GM18511 (cell line): ENCODE measurements around the gene SLC27A2.

Source experiments
- ATAC-seq: cut with Tn5 transposase; IDR thresholded peaks from one replicate; pipeline ENCODE4 v1.9.1; 2021; ENCODE audit warnings: mild to moderate bottlenecking, moderate library complexity; ENCODE audit not compliant: unreplicated experiment

SLC27A2 gene

DNA sequence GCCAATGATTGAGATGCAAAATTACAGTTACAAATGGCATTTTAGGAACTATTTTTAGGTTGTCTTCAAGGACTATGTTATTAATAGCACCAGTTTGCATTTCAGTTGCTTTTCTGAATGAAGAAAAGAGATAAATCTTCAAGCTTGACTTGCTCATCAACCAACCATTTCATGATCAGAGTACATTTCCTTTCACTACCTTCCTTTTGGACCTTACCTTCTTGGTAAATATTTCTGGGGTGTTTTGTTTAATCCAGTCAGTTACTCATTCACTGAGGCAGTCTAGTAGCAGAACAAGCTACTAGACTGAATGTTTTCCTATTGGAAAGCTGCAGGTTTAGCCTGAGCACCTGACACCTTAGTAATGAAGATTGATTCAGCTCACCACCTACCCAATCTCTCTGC is 8.2 kb downstream of the SLC27A2 start:
- peak; percentile 69 for ATAC-seq

DNA sequence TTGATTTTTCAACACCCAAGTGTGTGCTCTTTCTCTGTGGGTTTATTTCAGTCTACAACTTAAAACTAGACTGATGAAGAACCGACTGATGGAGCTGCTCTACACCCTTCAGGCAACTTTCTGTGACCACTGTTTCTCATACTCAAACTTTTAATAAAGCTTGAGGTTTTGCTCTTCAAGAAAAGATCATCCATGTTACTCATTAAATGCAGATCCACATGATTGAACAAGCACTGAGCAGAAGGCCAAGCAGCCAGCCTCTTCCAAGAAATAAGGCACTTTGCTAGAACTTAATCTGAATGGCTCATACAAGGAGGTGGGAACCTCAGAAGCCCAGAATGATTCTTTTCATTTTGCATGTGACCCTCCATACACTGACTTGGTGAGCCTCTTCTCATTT is 8.7 kb downstream of the SLC27A2 start:
- peak; percentile 66 for ATAC-seq

DNA sequence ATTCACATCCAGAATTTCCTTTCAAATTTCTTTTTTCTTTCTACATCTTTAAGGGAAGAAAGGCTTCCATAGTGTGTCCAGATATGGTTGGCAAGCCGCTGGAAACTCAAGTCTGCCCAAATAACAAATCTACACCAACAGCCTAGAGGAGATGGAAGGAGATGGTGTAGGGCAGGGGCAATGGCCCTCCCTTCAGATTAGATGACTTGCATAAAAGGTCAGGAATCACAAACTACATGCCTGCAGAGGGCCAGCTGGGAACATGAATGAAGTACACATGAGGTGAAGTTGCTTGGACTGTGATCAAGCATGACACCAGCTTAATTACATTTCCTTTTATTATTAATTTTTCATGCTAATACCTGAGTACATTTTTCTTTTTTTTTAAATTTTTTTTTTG is 10.2 kb downstream of the SLC27A2 start:
- no peak for ATAC-seq

DNA sequence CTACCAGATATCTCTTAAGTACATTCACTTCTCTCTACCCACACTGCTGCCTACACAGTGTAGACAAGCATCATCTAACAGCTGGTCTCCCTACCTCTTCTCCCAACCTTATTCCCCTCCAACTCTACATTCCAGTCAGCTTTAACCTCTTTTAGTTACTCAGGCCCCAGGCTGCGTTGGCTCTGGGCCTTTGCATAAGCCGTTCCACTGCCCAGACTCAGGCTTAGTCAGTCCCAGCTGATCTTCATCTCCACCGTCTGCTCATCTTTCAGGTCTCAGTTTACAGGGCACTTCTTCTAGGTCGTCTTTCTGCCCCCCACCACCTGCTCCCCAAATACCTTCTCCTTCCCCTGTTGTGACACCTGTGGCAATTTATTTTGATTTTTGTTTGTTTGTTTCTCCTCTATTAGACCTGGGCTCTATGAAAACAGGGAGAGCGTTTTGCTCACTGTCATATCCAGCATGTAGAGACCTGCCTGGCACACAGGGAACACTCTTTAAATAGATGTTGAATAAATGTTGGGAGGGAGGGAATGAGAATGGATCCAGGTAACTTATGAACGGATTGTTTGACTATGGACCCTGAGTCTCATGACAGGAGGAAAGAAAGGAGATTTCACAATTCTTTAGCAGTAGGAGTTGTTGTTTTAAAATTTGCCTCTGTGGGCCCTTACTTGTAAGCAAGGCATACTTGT is 11.1 kb downstream of the SLC27A2 start:
- ATAC-seq = no peak

DNA sequence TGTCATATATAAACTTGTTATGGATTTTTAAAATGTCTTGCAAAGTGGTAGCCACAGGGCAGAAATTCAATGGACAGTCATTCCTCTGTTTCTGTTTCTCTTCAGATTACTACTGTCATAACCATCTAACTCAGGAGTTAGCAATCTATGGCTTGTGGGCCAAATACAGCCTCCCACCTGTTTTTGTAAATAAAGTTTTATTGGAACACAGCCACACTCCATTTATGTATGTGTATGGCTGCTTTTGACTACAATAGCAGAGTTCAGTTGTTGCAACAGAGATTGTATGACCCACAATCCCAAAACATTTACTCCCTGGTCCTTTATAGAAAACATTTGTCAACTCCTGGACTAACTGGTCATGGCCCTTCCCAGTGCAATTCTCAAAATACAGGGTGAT is 20.0 kb downstream of the SLC27A2 start:
- no peak for ATAC-seq

DNA sequence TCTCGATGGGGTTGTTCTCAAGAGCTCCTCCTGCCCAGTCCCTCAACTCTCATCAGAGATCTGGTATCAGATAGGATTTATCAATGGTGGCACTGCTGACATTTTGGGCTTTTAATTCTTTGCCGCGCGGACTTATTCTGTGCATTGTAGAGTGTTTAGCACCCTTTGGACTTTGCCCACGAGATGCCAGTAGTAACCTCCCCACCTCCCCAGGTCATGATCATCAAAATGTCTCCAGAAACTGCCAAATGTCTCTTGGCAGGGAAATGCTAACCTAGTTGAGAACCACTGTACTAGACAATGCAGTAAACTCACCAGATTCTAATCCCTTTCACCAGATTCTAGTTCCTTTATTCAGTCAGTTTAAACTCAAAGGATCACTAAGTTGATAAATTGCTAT is 24.0 kb downstream of the SLC27A2 start:
- ATAC-seq = no peak

DNA sequence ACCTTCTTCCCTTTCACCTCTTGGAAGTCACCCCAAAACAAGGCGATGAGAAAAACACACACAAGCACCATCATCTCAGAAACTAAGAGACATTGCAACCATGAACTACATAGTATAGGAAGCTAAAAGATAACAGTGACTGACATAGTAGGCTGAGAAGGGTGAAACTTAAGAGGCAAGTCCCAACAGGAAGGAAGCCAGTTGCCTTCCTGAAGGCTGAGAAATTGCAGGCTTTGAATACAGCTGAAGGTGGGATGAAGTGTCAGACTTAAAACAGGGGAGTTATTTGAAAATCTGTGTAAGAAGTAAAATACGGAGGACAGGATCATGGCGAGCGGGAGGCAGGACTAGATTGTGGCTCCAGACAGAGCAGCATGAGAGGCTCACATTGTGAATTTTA is 27.8 kb downstream of the SLC27A2 start:
- no peak for ATAC-seq

DNA sequence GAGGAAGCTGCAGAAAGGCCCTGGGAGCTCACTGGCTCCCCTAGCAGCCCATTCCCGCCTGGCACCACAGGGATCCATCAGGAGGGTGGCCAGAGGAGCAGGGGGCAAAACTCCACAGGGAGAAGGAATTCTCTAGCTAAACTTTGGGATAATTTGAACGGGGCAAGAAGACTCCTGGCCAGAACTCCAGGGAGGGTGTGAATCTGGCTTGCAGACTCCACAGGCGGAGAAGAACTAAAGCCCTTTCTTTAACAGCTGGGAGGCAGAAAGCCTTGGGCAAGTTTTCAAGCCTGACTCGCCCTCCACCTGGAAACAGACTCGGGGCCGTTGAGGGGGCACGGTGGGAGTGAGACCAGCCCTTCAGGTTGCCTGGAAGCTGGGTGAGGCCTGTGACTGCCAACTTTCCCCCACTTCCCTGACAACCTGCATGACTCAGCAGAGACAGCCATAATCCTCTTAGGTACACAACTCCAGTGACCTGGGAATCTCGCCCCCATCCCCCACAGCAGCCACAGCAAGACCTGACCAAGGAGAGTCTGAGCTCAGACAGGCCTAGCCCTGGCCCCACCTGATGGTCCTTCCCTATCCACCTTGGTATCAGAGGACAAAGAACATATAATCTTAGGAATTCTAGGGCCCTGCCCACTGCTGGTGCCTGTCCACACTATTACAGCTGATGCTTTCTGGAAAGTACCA is 28.6 kb downstream of the SLC27A2 start:
- ATAC-seq = no peak

DNA sequence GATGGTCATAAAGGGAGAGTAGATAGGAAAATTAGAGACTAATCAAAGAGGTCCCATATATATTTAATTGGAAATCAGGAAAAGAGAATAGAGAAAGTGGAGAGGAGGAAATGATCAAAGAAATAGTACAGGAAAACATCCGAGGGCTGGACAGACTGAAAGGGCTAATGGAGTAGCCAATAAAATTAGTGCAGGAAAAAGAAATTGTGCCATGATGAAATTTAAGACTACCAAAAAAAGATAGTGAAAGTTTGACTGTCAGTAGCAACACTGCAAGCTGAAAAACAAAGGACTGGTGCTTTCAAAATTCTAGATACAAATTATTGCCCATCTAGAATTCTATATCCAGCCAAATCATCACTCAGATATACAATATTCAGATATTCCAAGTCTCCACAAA is 36.3 kb downstream of the SLC27A2 start:
- no peak for ATAC-seq

DNA sequence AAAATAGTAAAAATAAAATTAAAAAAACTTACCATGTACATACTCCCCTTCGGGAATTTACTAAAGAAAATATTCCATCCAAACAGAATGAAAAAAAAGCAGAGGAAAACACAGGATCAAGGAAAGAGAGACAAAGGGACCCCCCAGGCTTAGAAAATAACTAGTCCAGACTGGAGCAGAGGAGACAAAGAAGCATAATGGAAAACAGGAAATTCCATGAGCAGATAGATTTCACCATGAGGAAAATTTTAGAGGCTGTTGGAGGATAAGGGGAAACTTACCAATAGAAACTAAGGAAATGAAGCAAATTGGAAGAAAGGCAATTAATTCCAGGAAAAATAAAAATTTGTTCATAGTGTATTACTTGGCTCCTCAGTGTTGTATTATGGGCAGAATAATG is 36.7 kb downstream of the SLC27A2 start:
- ATAC-seq = no peak

DNA sequence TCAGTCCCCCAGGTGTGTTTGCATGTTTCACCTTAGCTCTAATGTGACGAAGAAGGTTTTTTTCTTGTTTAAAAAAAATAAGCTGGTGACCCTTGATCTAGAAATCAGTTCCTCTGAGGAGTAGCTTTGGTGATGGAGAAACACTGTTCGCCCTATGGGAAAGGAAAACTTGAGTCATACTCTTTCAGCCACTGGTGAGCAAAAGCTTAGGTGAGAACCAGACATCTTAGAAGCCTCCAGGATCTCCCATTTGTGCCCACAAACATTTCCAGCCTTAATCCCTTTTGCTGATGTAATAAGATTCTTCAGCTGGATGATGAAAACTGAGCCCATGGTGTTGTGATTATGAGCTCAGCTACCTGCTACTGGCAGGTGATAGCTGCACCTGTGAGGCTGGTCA is 37.8 kb downstream of the SLC27A2 start:
- no peak for ATAC-seq

DNA sequence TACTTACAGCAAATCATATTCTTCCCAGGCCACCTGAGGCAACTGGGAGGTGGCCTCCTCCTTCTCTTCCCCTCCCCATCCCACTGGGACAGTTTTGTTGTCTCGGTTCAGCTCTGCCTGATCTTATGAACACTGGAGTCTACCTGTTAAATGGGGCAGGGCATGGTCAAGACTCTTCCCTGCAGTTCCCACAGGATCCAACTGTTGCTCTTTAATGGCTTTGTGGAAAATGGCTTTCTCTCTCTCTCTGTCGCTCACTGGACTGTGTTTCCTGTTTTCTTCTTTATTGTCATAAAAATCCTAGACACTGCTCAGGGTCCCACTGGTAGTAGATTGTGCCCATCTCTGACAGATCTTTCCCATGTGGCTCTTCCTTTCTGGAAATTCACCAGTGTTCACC is 40.2 kb downstream of the SLC27A2 start:
- ATAC-seq = no peak

DNA sequence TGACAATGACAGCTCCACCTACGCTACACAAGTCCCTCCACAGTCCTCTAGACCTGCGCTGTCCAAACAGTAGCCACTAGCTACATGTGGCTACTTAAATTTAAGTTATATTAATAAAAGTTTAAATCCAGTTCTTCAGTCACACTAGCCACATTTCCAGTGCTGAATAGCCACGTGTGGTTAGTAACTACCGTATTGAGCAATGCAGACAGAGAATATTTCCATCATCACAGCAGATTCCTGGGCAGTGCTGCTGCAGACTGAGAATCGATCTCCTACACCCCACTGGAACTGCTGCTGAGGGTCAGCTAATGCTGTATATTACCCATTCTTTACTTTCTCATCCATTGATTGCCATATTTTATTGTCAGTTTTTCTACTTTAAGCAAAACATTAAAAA is 42.6 kb downstream of the SLC27A2 start:
- no peak for ATAC-seq

DNA sequence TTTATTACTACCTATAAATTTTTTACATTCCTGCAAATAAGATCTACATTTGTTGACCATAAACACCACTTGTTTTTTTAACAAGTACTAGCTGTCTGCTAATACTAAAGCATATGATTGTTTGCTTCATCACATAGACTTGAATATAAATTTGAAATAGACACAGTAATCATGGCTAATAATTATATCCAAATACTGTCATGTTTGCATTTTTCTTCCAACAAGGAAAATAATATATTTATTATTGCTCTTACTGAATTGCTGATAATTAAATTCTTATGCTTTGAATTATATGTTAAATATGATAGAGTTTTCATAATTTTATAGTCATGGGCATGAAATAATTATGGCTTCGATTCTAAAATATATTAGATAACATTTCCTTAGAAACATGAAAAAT is 43.1 kb downstream of the SLC27A2 start:
- no peak for ATAC-seq

DNA sequence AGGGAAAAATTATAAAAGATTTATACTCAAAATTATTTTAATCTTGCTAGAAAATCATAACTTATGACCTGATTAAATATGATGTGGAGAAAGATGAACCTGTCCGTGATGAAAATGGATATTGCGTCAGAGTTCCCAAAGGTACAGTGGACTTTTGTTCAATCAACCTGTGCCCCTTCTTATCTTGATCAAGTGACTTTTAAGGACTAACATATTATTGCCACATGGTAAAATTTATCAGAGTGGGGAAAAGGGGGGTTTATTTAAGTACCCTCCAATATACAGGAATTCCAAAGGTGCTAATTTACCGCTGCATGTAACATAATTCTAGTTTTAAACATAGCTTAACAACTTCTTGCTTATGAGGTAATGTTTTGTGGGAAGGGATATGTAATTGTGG is 43.9 kb downstream of the SLC27A2 start:
- no peak for ATAC-seq

DNA sequence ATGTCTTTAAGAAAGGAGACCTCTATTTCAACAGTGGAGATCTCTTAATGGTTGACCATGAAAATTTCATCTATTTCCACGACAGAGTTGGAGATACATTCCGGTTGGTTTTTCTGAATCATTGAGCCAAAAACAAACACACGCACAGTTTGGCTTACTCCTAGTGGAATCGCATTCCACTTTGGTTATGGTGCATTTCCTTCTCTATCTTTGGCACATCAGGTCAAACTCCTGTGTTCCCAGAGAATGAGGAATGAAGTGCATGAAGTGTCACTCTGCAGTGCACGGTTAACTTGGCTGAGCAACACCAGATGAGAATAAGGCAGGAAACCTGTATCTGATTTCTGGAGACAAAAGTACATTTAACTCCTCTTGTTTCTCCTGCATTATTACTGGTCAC is 45.1 kb downstream of the SLC27A2 start:
- ATAC-seq = no peak

DNA sequence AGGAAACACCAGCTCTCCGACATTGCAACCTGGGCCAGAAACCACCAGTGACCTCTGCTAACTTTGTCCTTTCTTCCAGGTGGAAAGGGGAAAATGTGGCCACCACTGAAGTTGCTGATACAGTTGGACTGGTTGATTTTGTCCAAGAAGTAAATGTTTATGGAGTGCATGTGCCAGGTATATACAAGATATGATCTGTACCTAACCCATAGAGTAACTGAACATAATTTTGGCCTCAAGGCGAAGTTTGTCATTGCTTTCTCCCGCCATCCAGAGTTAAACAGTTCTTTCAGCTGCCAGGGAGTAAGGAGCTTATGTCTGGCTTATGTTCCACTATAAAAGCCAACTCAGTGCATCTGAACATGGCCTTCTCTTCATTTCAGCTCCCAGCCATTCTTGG is 46.9 kb downstream of the SLC27A2 start:
- ATAC-seq = no peak

DNA sequence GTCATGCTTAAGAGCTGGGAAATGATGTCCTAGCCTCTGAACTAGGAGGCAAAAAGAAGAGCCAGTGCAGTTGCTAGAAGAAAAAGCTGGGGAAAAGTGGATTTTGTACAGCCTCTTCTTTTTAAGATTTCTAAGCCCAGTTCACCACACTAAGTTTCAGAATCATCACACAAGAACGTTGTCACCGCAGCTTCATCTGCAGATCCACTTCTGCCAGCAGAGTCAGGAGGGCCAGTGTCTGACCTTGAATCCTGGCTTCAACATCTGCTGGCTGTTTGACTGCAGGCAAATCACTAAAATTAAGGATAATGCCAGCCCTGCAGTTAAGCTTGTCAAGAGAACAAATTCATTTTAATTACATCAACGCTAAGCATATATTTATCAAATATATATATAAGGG is 47.3 kb downstream of the SLC27A2 start:
- ATAC-seq = no peak

DNA sequence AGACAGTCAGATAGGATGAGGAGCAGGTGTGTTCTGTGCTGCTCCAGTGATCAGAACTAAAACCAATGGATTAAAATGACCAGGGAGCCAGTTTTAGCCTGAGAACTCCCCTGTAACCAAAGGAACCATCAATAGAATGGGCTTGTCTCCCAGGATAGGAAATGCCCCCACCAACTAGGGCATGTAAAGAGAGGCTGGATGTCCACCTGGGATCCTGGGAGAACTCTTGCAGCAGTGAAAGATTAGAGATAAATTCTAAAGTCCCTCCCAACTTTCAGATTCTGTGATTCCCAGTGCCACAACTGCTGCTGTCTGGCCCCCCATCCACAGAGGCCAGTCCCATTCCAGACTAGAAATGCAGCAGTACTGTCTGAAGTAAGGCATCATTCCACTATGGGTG is 49.8 kb downstream of the SLC27A2 start:
- no peak for ATAC-seq

DNA sequence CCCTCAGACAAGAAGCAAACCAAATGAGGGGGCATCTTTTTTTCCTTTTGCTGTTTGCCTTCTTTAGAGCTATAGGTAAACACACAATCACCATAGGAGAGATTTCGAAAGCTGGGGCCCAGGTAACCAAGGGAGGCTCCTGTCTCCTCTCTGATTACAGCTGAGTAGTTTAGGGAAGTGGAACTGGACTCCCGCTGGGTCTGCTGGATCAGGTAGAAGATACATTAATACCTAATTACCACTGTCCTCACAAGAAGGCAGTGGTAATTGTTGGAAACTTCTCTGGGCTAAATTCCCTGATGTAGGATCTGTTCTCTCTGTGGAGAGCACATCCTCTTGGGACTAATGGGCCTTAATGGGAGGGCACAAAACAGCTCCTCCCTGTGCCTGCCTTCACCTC is 50.8 kb downstream of the SLC27A2 start:
- no peak for ATAC-seq

DNA sequence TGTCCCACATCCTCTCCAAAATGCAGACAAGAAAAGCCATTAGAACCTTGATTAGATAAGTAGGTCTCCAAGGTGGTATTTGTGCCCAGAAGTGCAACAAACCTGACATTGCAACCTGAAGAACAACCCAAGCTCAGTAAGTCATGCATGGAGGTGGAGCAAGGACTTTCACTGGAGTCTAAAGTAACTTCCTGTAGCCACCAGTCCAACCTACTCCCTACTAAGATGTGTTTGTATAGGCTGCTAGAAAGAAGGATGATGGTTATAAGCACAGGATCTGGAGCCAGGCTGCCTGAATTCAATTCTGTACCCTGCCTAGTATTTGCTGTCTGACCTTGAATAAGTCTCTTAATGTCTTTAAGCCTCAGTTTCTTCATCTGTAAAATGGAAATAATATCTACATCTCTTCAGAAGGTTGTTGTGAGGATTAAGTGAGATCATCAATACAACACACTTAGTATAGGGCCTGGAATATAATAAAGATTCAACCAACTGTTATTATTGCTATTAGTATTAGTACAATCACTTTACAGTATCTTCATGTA is 51.3 kb downstream of the SLC27A2 start:
- ATAC-seq = no peak

DNA sequence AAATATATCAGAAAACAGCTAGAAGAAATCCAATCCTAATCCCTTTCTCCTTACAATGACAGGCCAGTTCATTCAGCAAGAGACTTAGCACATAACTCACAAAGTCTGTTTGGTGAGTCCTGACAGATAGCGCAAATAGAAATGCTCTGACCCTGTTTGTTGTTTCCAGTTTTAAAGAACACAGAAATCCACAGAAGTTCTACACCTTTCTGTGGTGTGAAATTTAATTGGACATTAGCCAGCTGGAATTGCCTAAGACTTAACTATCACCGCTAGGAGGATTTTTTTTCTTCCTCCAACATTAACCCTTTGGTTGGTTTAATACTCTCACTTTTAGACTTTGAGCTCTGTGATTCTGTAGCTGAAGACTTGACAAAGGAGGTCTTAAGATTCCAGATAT is 52.8 kb downstream of the SLC27A2 start:
- ATAC-seq = no peak

DNA sequence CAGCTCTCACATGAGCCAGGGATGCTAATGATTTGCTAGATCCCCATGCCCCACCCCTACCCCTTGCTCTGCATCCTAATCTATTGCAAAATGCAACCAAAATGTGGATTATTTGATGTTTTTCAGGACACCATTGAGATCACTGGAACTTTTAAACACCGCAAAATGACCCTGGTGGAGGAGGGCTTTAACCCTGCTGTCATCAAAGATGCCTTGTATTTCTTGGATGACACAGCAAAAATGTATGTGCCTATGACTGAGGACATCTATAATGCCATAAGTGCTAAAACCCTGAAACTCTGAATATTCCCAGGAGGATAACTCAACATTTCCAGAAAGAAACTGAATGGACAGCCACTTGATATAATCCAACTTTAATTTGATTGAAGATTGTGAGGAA is 53.8 kb downstream of the SLC27A2 start:
- ATAC-seq = no peak
